Panc1 (cell line): ENCODE data around the gene SBK1.

Experiments
- CTCF ChIP-seq: fragments of 450-650 bp; IDR thresholded peaks from 2 replicates; pipeline ENCODE4 v1.5.1; 2017; ENCODE audit warnings: mild to moderate bottlenecking
- POLR2AphosphoS5 ChIP-seq: IDR thresholded peaks from 2 replicates; pipeline ENCODE4 v1.6.1; 2012; ENCODE audit warnings: mild to moderate bottlenecking, low read depth, low read length, moderate library complexity
- SIN3A ChIP-seq: IDR thresholded peaks from 2 replicates; pipeline ENCODE4 v1.6.1; 2012; ENCODE audit warnings: low read depth, mild to moderate bottlenecking, low read length, moderate library complexity, borderline replicate concordance; ENCODE audit not compliant: insufficient read depth
- TCF7L2 ChIP-seq: IDR thresholded peaks from 2 replicates; pipeline ENCODE4 v1.6.1; 2011; ENCODE audit warnings: mild to moderate bottlenecking, low read depth, low read length, inconsistent platforms
- TF ChIP-seq, protein P1 (sequence below), 2 experiments: IDR thresholded peaks; 2 replicates each; pipeline ENCODE4 v1.6.1; 2011 to 2012; ENCODE audit warnings: low read depth in 2 of 2, control low read depth in 1 of 2, low read length in 1 of 2, mild to moderate bottlenecking in 1 of 2, moderate library complexity in 1 of 2; ENCODE audit not compliant: insufficient read depth in 1 of 2

DNA sequence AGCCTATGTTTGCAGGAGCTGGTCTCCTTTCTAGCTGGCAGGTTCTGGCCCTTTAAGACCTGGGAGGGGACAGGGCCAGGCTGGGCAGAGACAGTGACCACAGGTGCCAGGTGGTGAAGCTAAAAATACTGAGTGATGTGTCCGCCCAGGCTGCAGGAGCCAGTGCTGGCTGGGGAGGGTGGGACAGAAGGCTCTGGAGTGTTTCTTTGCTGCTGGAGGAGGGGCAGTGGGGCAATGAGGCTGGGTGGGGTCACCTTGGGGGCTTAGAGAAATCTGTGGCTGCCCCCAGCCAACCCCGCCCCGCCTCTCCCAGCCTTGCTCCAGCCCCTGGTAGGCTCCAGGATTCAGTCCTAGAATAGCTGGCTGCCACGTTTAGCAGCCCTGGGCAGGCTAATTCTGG lies 30.4 kb upstream of the SBK1 start:
- TF ChIP-seq CTCF (no peak), POLR2AphosphoS5 (no peak), TCF7L2 (no peak), SIN3A (no peak)
- TF ChIP-seq, protein P1, sequence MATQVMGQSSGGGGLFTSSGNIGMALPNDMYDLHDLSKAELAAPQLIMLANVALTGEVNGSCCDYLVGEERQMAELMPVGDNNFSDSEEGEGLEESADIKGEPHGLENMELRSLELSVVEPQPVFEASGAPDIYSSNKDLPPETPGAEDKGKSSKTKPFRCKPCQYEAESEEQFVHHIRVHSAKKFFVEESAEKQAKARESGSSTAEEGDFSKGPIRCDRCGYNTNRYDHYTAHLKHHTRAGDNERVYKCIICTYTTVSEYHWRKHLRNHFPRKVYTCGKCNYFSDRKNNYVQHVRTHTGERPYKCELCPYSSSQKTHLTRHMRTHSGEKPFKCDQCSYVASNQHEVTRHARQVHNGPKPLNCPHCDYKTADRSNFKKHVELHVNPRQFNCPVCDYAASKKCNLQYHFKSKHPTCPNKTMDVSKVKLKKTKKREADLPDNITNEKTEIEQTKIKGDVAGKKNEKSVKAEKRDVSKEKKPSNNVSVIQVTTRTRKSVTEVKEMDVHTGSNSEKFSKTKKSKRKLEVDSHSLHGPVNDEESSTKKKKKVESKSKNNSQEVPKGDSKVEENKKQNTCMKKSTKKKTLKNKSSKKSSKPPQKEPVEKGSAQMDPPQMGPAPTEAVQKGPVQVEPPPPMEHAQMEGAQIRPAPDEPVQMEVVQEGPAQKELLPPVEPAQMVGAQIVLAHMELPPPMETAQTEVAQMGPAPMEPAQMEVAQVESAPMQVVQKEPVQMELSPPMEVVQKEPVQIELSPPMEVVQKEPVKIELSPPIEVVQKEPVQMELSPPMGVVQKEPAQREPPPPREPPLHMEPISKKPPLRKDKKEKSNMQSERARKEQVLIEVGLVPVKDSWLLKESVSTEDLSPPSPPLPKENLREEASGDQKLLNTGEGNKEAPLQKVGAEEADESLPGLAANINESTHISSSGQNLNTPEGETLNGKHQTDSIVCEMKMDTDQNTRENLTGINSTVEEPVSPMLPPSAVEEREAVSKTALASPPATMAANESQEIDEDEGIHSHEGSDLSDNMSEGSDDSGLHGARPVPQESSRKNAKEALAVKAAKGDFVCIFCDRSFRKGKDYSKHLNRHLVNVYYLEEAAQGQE (IDR thresholded peaks at IDR 0.05; ENCODE audit: insufficient read depth in 1 of 2, low read depth in 2 of 2, low read length in 1 of 2), result no peak
